ENCODE data around the gene PI4KA.
"Not testable (repeated sequence)": the region's sequence is repeated elsewhere in the genome, so short reads cannot be mapped to it uniquely, and the experiment has no call there.

The PI4KA gene

GRCh38 chr22:20773793-20774212 is 84.8 kb downstream of the PI4KA start, which contains the start of gene SERPIND1:
Gene SERPIND1, plus strand, starts transcription at chr22:20774113. Its CDS starts 5,200 bp downstream, at chr22:20779313.
- no peaks in the 10 kb centered on the region for H3K9me3 Mint-ChIP-seq
- H3K4me1 Mint-ChIP-seq: peaks cover 12% of the 10 kb centered on the region
- H3K36me3 Mint-ChIP-seq: peaks cover 31% of the 10 kb centered on the region
- no peak within 1 kb of the TSS for H3K4me3 Mint-ChIP-seq
- no peak for ATAC-seq
- H3K27me3 Mint-ChIP-seq: no peaks in the 10 kb centered on the region
- no peak within 1 kb of the TSS for H3K27ac Mint-ChIP-seq

- Mint-ChIP-seq H3K36me3 (peaks cover 30% of the 10 kb centered on the region), H3K27me3 (no peaks in the 10 kb centered on the region), H3K4me3 (no peak overlapping the region), H3K9me3 (no peaks in the 10 kb centered on the region), H3K27ac (no peak overlapping the region), H3K4me1 (peaks cover 16% of the 10 kb centered on the region)
- no peak for ATAC-seq
Observed at GRCh38 chr22:20771918-20772625, 86.5 kb downstream of the PI4KA start.

DNA sequence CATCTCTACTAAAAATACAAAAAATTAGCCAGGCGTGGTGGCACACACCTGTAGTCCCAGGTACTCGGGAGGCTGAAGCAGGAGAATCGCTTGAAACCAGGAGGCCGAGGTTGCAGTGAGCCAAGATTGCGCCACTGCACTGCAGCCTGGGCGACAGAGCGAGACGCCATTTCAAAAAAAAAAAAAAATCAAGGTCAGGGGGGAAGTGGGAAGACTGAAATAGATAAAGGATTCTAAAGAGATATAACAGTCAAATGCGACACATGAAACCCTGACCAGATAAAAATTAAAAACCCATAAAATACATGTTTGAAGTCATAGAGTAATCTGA is 89.2 kb downstream of the PI4KA start:
- H3K27me3 Mint-ChIP-seq, H3K9me3 Mint-ChIP-seq, H3K27ac Mint-ChIP-seq, H3K4me3 Mint-ChIP-seq, ATAC-seq: not testable (repeated sequence)
- Mint-ChIP-seq H3K4me1 (peaks cover 16% of the 10 kb centered on the region), H3K36me3 (peaks cover 43% of the 10 kb centered on the region)

DNA sequence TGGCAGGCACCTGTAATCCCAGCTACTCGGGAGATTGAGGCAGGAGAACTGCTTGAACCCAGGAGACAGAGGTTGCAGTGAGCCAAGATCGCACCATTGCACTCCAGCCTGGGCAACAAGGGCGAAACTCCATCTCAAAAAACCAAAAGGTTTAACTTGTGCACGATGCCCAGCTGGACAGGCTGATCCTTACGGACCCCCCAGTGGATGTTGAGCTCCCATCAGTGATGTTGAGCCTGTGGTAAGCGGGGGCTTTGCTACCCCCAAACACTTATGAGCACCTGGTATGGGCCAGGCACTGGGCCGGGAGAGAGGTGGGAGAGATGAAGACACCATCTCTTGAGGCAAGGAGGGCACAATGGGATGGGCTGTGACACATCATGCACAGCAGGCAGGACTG is 92.1 kb downstream of the PI4KA start:
- Mint-ChIP-seq H3K4me3 (no peak overlapping the region), H3K27ac (no peak overlapping the region)

GRCh38 chr22:20765938-20766337 is 92.7 kb downstream of the PI4KA start:
- H3K27me3 Mint-ChIP-seq: no peaks in the 10 kb centered on the region
- no peak overlapping the region for H3K4me3 Mint-ChIP-seq
- no peak overlapping the region for H3K27ac Mint-ChIP-seq
- peaks cover 16% of the 10 kb centered on the region for H3K4me1 Mint-ChIP-seq
- peaks cover 58% of the 10 kb centered on the region for H3K36me3 Mint-ChIP-seq
- ATAC-seq: no peak
- H3K9me3 Mint-ChIP-seq: no peaks in the 10 kb centered on the region

More for the DNA sequence above, 92.1 kb downstream of the PI4KA start:
- Mint-ChIP-seq H3K36me3 (peaks cover 54% of the 10 kb centered on the region), H3K4me1 (peaks cover 16% of the 10 kb centered on the region), H3K9me3 (no peaks in the 10 kb centered on the region), H3K27me3 (no peaks in the 10 kb centered on the region)
- ATAC-seq: no peak

- no peak for ATAC-seq
- Mint-ChIP-seq H3K27ac (no peak overlapping the region), H3K4me1 (peaks cover 13% of the 10 kb centered on the region), H3K4me3 (no peak overlapping the region), H3K36me3 (peaks cover 62% of the 10 kb centered on the region), H3K9me3 (no peaks in the 10 kb centered on the region), H3K27me3 (no peaks in the 10 kb centered on the region)
Observed at GRCh38 chr22:20764729-20765128, 93.9 kb downstream of the PI4KA start.

DNA sequence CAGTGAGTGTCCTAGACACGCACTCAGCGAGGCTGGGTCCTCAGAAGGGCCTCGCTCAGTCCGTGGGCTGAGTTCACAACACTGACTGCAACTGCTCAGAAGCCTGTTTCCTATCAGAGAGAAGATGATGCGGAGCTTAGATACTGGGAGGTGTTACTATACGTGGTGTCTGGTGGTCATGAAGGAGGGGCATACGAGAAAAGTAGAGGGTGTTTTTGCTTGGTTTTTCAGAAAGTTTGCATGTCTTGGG is 94.2 kb downstream of the PI4KA start:
- no peak for ATAC-seq
- Mint-ChIP-seq H3K36me3 (peaks cover 59% of the 10 kb centered on the region), H3K27me3 (no peaks in the 10 kb centered on the region), H3K4me3 (no peak overlapping the region), H3K4me1 (peaks cover 10% of the 10 kb centered on the region), H3K9me3 (no peaks in the 10 kb centered on the region), H3K27ac (no peak overlapping the region)

GRCh38 chr22:20763630-20764470 is 94.8 kb downstream of the PI4KA start:
- H3K9me3 Mint-ChIP-seq: no peaks in the 10 kb centered on the region

GRCh38 chr22:20762233-20762796 is 96.3 kb downstream of the PI4KA start:
- Mint-ChIP-seq H3K4me1 (no peaks in the 10 kb centered on the region), H3K27me3 (no peaks in the 10 kb centered on the region), H3K4me3 (no peak overlapping the region), H3K9me3 (no peaks in the 10 kb centered on the region), H3K36me3 (peaks cover 63% of the 10 kb centered on the region), H3K27ac (no peak overlapping the region)
- no peak for ATAC-seq

More at GRCh38 chr22:20763630-20764470, 94.8 kb downstream of the PI4KA start:
- Mint-ChIP-seq H3K27me3 (no peaks in the 10 kb centered on the region), H3K36me3 (peaks cover 57% of the 10 kb centered on the region), H3K27ac (no peak overlapping the region), H3K4me1 (peaks cover 4% of the 10 kb centered on the region), H3K4me3 (no peak overlapping the region)
- ATAC-seq: no peak

DNA sequence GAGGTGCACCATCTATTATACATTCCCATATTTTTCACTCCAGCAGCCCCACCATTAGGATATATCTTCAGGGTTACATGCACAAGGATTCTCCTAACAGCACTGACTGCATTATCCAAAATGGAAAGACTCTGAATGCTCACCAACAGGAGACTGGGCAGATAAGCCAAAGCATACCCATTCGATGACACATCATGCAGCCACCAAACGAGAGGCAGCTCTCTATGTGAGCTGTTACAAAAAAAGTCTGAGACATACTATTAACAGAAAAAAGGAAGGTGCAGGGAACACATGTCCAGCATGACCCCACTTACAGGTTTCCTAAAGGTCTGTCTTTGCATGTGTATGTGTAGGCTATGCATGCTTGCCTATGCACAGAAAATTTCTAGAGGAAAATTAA is 97.1 kb downstream of the PI4KA start:
- Mint-ChIP-seq H3K27me3 (no peaks in the 10 kb centered on the region), H3K4me1 (no peaks in the 10 kb centered on the region), H3K9me3 (no peaks in the 10 kb centered on the region), H3K27ac (no peak overlapping the region), H3K36me3 (peaks cover 63% of the 10 kb centered on the region), H3K4me3 (no peak overlapping the region)
- ATAC-seq: no peak

- H3K27ac Mint-ChIP-seq: no peak overlapping the region
- no peaks in the 10 kb centered on the region for H3K9me3 Mint-ChIP-seq
- peaks cover 51% of the 10 kb centered on the region for H3K36me3 Mint-ChIP-seq
- H3K27me3 Mint-ChIP-seq: no peaks in the 10 kb centered on the region
- no peak overlapping the region for H3K4me3 Mint-ChIP-seq
- no peak for ATAC-seq
- no peaks in the 10 kb centered on the region for H3K4me1 Mint-ChIP-seq
Observed at GRCh38 chr22:20760084-20760483, 98.5 kb downstream of the PI4KA start.

DNA sequence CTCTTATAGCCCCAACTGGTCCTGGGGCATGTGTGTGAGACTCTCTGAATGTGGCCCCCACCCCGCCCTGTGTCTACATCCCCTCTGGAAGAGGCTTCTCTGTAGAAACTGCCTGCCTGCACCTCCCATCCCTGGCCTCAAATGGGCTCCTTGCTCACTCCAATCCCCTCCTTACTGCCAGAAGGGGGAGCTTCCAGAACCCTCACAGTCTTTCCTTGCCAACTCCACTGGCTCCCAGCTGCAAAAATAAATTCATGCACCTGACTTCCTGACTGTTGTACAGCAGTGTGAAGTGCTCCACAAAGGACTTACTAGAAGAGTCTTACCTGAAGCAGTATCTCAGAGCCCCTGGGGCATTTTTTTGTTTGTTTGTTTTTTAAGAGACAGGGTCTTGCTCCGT is 99.9 kb downstream of the PI4KA start:
- H3K4me3 Mint-ChIP-seq: no peak overlapping the region
- H3K4me1 Mint-ChIP-seq: no peaks in the 10 kb centered on the region
- no peaks in the 10 kb centered on the region for H3K9me3 Mint-ChIP-seq
- H3K27ac Mint-ChIP-seq: no peak overlapping the region
- H3K27me3 Mint-ChIP-seq: no peaks in the 10 kb centered on the region
- H3K36me3 Mint-ChIP-seq: peaks cover 43% of the 10 kb centered on the region
- ATAC-seq: no peak

DNA sequence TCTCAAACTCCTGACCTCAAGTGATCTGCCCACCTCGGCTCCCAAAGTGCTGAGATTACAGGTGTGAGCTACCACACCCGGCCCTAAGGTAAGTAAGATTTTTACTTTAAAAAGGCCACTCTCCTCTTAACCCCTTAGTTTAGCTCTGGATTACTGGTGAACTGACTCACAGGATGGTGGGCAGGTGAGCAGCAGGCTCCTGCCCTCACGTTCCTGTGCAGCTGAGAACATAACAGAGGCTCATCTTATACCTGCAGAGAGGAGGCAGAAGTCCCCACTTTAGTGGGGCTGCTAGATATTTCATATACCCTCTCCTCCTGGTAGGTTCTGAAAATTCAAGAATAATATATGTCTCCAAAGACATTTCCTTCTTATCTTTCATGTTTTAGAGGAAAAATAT is 101.8 kb downstream of the PI4KA start:
- ATAC-seq: no peak
- H3K27ac Mint-ChIP-seq: no peak overlapping the region
- H3K27me3 Mint-ChIP-seq: no peaks in the 10 kb centered on the region
- H3K36me3 Mint-ChIP-seq: peaks cover 43% of the 10 kb centered on the region
- H3K9me3 Mint-ChIP-seq: no peaks in the 10 kb centered on the region
- no peak overlapping the region for H3K4me3 Mint-ChIP-seq
- H3K4me1 Mint-ChIP-seq: no peaks in the 10 kb centered on the region

- Mint-ChIP-seq H3K27ac (no peak overlapping the region), H3K4me1 (peaks cover 38% of the 10 kb centered on the region), H3K4me3 (no peak overlapping the region), H3K36me3 (peaks cover 29% of the 10 kb centered on the region), H3K27me3 (no peaks in the 10 kb centered on the region), H3K9me3 (no peaks in the 10 kb centered on the region)
- no peak for ATAC-seq
Observed at GRCh38 chr22:20752873-20753272, 105.7 kb downstream of the PI4KA start.

DNA sequence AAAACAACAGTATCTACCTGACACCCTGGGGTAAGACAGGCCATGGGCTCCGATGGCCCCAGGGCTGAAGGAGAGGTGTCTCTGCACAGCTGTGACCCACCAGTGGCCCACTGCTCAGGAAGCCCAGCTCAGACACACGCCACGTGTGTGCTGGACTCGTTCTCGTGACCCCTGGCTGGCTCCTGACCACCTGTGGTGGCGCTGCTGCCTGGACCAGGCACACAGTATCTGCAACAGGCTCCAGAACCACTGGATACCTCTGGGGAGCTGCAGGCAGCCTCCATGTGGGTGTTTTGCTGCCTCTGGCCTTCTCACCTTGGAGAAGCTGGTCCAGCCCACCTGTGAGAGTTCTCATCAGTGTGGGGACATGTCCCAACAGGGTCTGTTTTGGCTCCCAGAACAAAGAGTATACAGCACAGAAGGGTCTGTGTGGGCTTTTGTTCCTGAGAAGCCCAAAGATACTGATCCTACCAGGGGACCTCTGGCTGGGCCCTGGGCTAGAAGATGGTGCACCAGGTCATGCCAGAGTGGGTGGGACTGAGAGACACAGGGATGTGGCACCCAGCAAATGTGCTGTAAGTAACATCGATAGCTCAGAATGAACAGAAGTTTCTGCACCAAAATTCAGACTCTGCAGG is 106.4 kb downstream of the PI4KA start:
- Mint-ChIP-seq H3K27me3 (no peaks in the 10 kb centered on the region), H3K4me1 (peaks cover 38% of the 10 kb centered on the region), H3K27ac (no peak overlapping the region), H3K4me3 (no peak overlapping the region), H3K36me3 (peaks cover 24% of the 10 kb centered on the region), H3K9me3 (no peaks in the 10 kb centered on the region)
- no peak for ATAC-seq

Data from stimulated activated memory B cell treated with anti-CD40 and anti-IgM and Interleukin-4, amounts not matched to agents 10 μg/mL and 1 μg/mL and 100 μg/mL, for 72 hours (primary cell).